Fibroblast of pulmonary artery (primary cell): ENCODE data around the gene BFSP2.

Experiments used
- DNase-seq: peaks from one replicate; pipeline ENCODE4 v3.0.0-alpha.2; 2010; ENCODE audit warnings: low read depth
- H3K4me3 ChIP-seq: replicated peaks from 2 replicates; pipeline ENCODE4 v1.5.1; 2011; ENCODE audit warnings: low read depth, mild to moderate bottlenecking, control low read depth, low read length, moderate library complexity
- CTCF ChIP-seq: IDR thresholded peaks from 2 replicates; pipeline ENCODE4 v1.5.1; 2011; ENCODE audit warnings: mild to moderate bottlenecking, control low read depth, low read length, inconsistent platforms; ENCODE audit errors: missing control alignments

BFSP2 gene

GRCh38 chr3:133374708-133375402 lies 25.0 kb upstream of the BFSP2 start:
- TF ChIP-seq CTCF: no peak
- DNase-seq: peak; percentile 12
- no peak overlapping the region for H3K4me3 ChIP-seq

GRCh38 chr3:133375403-133375745 lies 24.5 kb upstream of the BFSP2 start:
- no peak for DNase-seq
- no peak overlapping the region for H3K4me3 ChIP-seq
- no peak for TF ChIP-seq CTCF

DNA sequence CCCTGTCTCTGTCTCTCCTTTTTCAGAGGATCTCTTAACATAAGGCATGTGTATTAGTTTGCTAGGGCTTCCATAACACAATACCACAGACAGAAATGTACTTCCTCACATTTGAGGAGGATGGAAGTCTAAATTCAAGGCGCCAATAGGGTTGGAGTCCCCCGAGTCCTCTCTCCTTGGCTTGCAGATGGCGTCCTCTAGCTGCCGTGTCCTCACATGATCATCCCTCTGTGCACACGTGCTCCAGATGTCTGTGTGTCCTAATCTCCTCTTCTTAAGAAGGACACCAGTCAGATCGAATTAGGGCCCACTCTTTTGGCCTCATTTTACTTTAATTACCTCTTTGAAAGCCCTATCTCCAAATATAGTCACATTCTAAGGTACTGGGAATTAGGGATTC lies 23.0 kb upstream of the BFSP2 start:
- H3K4me3 ChIP-seq: no peak overlapping the region
- DNase-seq: no peak
- TF ChIP-seq CTCF: no peak

DNA sequence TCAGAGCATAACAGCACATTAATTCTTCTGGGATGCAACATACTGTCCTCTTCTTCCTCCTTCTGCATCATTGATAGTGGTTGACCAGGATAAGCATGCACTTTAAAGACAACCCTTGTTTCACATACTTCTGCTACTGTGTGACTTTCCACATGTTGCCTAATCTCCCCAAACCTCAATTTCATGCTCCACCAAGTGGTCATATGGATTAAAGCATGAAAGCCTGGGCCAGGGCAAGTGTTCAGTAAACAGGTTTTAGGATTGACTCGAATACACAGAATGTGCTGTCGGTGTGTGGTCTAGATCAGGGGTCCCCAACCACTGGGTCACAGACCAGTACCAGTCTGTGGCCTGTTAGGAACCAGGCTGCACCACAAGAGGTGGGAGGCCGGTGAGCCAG lies 22.5 kb upstream of the BFSP2 start:
- H3K4me3 ChIP-seq: no peak overlapping the region
- peak; percentile 77 for DNase-seq
- TF ChIP-seq CTCF: peak; percentile 70

DNA sequence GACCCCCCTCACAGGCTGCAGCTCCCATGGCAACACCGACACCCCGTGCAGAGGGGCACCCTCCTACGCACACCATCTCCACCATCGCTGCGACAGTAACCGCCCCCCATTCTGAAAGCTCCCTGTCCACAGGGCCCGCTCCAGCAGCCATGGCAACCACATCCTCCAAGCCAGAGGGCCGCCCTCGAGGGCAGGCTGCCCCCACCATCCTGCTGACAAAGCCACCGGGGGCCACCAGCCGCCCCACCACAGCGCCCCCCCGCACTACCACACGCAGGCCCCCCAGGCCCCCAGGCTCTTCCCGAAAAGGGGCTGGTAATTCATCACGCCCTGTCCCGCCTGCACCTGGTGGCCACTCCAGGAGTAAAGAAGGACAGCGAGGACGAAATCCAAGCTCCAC lies 19.9 kb upstream of the BFSP2 start:
- no peak for TF ChIP-seq CTCF
- no peak overlapping the region for H3K4me3 ChIP-seq
- DNase-seq: no peak

DNA sequence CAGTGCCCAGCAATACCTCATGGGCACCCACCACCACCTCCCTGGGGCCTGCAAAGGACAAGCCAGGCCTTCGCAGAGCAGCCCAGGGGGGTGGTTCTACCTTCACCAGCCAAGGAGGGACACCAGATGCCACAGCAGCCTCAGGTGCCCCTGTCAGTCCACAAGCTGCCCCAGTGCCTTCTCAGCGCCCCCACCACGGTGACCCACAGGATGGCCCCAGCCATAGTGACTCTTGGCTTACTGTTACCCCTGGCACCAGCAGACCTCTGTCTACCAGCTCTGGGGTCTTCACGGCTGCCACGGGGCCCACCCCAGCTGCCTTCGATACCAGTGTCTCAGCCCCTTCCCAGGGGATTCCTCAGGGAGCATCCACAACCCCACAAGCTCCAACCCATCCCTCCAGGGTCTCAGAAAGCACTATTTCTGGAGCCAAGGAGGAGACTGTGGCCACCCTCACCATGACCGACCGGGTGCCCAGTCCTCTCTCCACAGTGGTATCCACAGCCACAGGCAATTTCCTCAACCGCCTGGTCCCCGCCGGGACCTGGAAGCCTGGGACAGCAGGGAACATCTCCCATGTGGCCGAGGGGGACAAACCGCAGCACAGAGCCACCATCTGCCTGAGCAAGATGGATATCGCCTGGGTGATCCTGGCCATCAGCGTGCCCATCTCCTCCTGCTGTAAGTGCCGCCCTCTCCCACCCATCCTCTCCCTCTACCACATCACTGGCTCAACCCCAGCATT lies 19.2 kb upstream of the BFSP2 start:
- no peak for DNase-seq
- H3K4me3 ChIP-seq: no peak overlapping the region
- TF ChIP-seq CTCF: no peak
